Right atrium auricular region (tissue), 2 donors: Measurements from ENCODE around the gene PLD1. TPM values are rescaled to one million over a fixed set of nuclear protein-coding genes. Genes with fewer than 3 reads are reported as not detected.

Experiments used
- DNase-seq: peaks from one replicate; pipeline ENCODE4 v3.0.0-alpha.2; 2019; ENCODE audit warnings: low spot score
- H3K27ac ChIP-seq, 2 donors: fragments of 200-600 bp; sonication (generic); 1 replicate in 1 of 2; 2 replicates in 1 of 2; pipeline ENCODE4 v1.5.1; 2016 to 2019
- H3K27me3 ChIP-seq, 2 donors: fragments of 200-600 bp; sonication (generic); one replicate each; pipeline versions ENCODE4 v1.5.1 to v1.6.0; 2017 to 2019
- H3K36me3 ChIP-seq: fragments of 200-600 bp; sonication (generic); one replicate; pipeline ENCODE4 v1.5.1; 2016
- H3K4me1 ChIP-seq, 2 donors: fragments of 200-600 bp; sonication (generic); one replicate each; pipeline versions ENCODE4 v1.5.1 to v1.6.0; 2017 to 2019
- H3K4me3 ChIP-seq, 2 donors: fragments of 200-600 bp; sonication (generic); 1 replicate in 1 of 2; 2 replicates in 1 of 2; pipeline ENCODE4 v1.5.1; 2017 to 2019; ENCODE audit warnings: mild to moderate bottlenecking in 1 of 2, moderate library complexity in 1 of 2
- H3K9me3 ChIP-seq, 2 donors: fragments of 200-600 bp; sonication (generic); one replicate each; pipeline ENCODE4 v1.5.1; 2019
- CTCF ChIP-seq, 2 donors: fragments of 200-600 bp; sonication (generic); IDR thresholded peaks; one replicate each; pipeline ENCODE4 v1.5.1; 2019; ENCODE audit warnings: antibody characterized with exemption in 2 of 2
- total RNA-seq, 2 donors: library from RNA; depleted of rRNA; stranded (reverse); fragments of >200 nt; gene quantifications; one replicate each; pipeline ENCODE4 v1.1.0, GENCODE V29; 2016

The PLD1 gene
- total RNA-seq, 2 donors from 2014 or later, result 64.5 to 111 TPM

- no peak for DNase-seq
- peaks cover 0 to 26% of the 10 kb centered on the region in 2 donors for H3K4me1 ChIP-seq
- H3K9me3 ChIP-seq, result no peaks in the 10 kb centered on the region
- no peak overlapping the region for H3K4me3 ChIP-seq
- no peak overlapping the region for H3K27ac ChIP-seq
- H3K36me3 ChIP-seq, result peaks cover 39% of the 10 kb centered on the region
- TF ChIP-seq CTCF (IDR thresholded peaks at IDR 0.05), result no peak
- no peaks in the 10 kb centered on the region for H3K27me3 ChIP-seq
Observed at GRCh38 chr3:171672538-171672937, 137.7 kb downstream of the PLD1 start.

- no peak overlapping the region for H3K4me3 ChIP-seq
- peaks cover 39% of the 10 kb centered on the region for H3K36me3 ChIP-seq
- TF ChIP-seq CTCF (IDR thresholded peaks at IDR 0.05), result no peak
Observed at GRCh38 chr3:171672124-171672523, 138.2 kb downstream of the PLD1 start.

GRCh38 chr3:171671709-171672108 is 138.6 kb downstream of the PLD1 start:
- no peak for TF ChIP-seq CTCF (IDR thresholded peaks at IDR 0.05)
- peaks cover 0 to 26% of the 10 kb centered on the region in 2 donors for H3K4me1 ChIP-seq
- DNase-seq, result no peak
- no peak overlapping the region for H3K4me3 ChIP-seq
- H3K9me3 ChIP-seq, result no peaks in the 10 kb centered on the region
- H3K27me3 ChIP-seq, result no peaks in the 10 kb centered on the region
- no peak overlapping the region for H3K27ac ChIP-seq
- peaks cover 39% of the 10 kb centered on the region for H3K36me3 ChIP-seq

More at GRCh38 chr3:171672124-171672523, 138.2 kb downstream of the PLD1 start:
- Histone ChIP-seq H3K9me3 (no peaks in the 10 kb centered on the region), H3K27ac (no peak overlapping the region), H3K4me1 (peaks cover 0 to 26% of the 10 kb centered on the region in 2 donors), H3K27me3 (no peaks in the 10 kb centered on the region)
- DNase-seq, result no peak

- no peak overlapping the region for H3K27ac ChIP-seq
- peaks cover 0 to 4% of the 10 kb centered on the region in 2 donors for H3K4me1 ChIP-seq
- no peak for DNase-seq
- H3K27me3 ChIP-seq, result no peaks in the 10 kb centered on the region
- H3K9me3 ChIP-seq, result no peaks in the 10 kb centered on the region
- TF ChIP-seq CTCF (IDR thresholded peaks at IDR 0.05), result no peak
- H3K4me3 ChIP-seq, result no peak overlapping the region
- peaks cover 43% of the 10 kb centered on the region for H3K36me3 ChIP-seq
Observed at GRCh38 chr3:171666516-171666915, 143.8 kb downstream of the PLD1 start.

GRCh38 chr3:171663805-171664204 is 146.5 kb downstream of the PLD1 start:
- H3K36me3 ChIP-seq, result peaks cover 40% of the 10 kb centered on the region

More at GRCh38 chr3:171663805-171664204, 146.5 kb downstream of the PLD1 start:
- H3K9me3 ChIP-seq, result no peaks in the 10 kb centered on the region
- no peak for DNase-seq
- peaks cover 0 to 5% of the 10 kb centered on the region in 2 donors for H3K4me1 ChIP-seq
- no peak overlapping the region for H3K27ac ChIP-seq
- H3K4me3 ChIP-seq, result no peak overlapping the region
- H3K27me3 ChIP-seq, result no peaks in the 10 kb centered on the region
- TF ChIP-seq CTCF (IDR thresholded peaks at IDR 0.05), result no peak
